HL-60 (cell line): ENCODE measurements around the gene TBC1D1.

ENCODE experiments used
- DNase-seq, 2 experiments: peaks; one replicate each; pipeline ENCODE4 v3.0.0-alpha.2; 2010 to 2020; ENCODE audit warnings: low read depth in 1 of 2, low spot score in 1 of 2
- H3K27ac ChIP-seq: fragments of 250-450 bp; sonication (Bioruptor Pico); replicated peaks from 2 replicates; pipeline ENCODE4 v1.5.1; 2020; ENCODE audit warnings: mild to moderate bottlenecking, moderate library complexity
- H3K27me3 ChIP-seq: fragments of 250-450 bp; sonication (Bioruptor Pico); 2 replicates; pipeline ENCODE4 v1.5.1; 2021; ENCODE audit warnings: mild to moderate bottlenecking, moderate library complexity; ENCODE audit not compliant: insufficient read depth, poor library complexity, severe bottlenecking
- H3K4me3 ChIP-seq: replicated peaks from 2 replicates; pipeline ENCODE4 v1.5.1; 2011; ENCODE audit warnings: mild to moderate bottlenecking, control low read depth, low read length; ENCODE audit not compliant: insufficient read depth
- GABPA ChIP-seq: IDR thresholded peaks from 2 replicates; pipeline ENCODE4 v1.6.1; 2012; ENCODE audit warnings: low read depth
- POLR2AphosphoS5 ChIP-seq: IDR thresholded peaks from 2 replicates; pipeline ENCODE4 v1.6.1; 2012; ENCODE audit warnings: low read depth
- SPI1 ChIP-seq: IDR thresholded peaks from 2 replicates; pipeline ENCODE4 v1.6.1; 2012; ENCODE audit warnings: low read depth, mild to moderate bottlenecking, borderline replicate concordance
- TF ChIP-seq, protein P1 (sequence below): IDR thresholded peaks from 2 replicates; pipeline ENCODE4 v1.6.1; 2012; ENCODE audit warnings: low read depth; ENCODE audit not compliant: insufficient replicate concordance
- TF ChIP-seq, protein P2 (sequence below): IDR thresholded peaks from one replicate; pipeline ENCODE4 v1.5.1; 2011; ENCODE audit warnings: low read length, control low read depth, inconsistent platforms; ENCODE audit not compliant: insufficient read depth

The TBC1D1 gene

DNA sequence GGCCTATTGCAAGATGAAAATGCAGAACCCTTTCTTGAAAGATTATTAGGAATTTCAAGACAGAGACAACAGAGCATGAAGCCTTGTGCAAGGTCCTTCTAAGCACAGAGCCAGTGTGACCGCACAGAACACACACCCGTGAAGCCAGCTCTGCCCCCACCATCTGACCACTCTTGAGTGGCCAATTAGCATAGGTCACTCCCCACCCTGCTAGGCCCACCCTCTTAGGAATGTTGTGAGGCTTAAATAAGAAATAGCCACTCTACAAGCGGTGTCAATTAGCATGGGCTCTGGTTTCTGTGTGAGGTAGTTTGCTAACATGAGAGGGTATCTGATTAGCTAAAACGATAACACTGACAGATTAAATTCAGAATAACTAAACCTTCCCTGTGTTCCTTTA lies 222.2 kb downstream of the TBC1D1 start:
- H3K27me3 ChIP-seq, result no peaks in the 10 kb centered on the region
- no peak overlapping the region for H3K27ac ChIP-seq
- TF ChIP-seq GABPA, result no peak
- no peak for TF ChIP-seq SPI1
- H3K4me3 ChIP-seq, result no peak overlapping the region
- no peak for DNase-seq

DNA sequence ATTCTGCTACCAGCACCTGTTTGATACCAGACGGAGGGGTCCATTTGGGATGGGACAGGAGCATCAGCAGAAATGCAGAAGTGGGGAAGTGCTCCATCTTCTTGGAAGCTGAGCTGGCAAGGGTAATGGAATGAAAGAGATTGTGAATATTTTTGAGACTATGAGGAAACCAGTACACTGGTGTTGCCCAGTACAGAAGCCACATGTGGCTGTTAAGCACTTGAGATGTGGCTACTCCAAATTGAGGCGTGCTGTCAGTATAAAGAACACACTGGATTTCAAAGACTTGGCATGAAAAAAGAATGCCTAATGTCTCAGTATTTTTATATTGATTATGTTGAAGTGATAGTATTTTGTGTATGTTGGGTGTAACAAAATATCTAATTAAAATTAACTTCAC lies 222.7 kb downstream of the TBC1D1 start:
- no peak overlapping the region for H3K4me3 ChIP-seq
- TF ChIP-seq, protein P1, sequence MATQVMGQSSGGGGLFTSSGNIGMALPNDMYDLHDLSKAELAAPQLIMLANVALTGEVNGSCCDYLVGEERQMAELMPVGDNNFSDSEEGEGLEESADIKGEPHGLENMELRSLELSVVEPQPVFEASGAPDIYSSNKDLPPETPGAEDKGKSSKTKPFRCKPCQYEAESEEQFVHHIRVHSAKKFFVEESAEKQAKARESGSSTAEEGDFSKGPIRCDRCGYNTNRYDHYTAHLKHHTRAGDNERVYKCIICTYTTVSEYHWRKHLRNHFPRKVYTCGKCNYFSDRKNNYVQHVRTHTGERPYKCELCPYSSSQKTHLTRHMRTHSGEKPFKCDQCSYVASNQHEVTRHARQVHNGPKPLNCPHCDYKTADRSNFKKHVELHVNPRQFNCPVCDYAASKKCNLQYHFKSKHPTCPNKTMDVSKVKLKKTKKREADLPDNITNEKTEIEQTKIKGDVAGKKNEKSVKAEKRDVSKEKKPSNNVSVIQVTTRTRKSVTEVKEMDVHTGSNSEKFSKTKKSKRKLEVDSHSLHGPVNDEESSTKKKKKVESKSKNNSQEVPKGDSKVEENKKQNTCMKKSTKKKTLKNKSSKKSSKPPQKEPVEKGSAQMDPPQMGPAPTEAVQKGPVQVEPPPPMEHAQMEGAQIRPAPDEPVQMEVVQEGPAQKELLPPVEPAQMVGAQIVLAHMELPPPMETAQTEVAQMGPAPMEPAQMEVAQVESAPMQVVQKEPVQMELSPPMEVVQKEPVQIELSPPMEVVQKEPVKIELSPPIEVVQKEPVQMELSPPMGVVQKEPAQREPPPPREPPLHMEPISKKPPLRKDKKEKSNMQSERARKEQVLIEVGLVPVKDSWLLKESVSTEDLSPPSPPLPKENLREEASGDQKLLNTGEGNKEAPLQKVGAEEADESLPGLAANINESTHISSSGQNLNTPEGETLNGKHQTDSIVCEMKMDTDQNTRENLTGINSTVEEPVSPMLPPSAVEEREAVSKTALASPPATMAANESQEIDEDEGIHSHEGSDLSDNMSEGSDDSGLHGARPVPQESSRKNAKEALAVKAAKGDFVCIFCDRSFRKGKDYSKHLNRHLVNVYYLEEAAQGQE, result no peak
- no peak for TF ChIP-seq SPI1
- TF ChIP-seq GABPA, result no peak
- TF ChIP-seq, protein P2, sequence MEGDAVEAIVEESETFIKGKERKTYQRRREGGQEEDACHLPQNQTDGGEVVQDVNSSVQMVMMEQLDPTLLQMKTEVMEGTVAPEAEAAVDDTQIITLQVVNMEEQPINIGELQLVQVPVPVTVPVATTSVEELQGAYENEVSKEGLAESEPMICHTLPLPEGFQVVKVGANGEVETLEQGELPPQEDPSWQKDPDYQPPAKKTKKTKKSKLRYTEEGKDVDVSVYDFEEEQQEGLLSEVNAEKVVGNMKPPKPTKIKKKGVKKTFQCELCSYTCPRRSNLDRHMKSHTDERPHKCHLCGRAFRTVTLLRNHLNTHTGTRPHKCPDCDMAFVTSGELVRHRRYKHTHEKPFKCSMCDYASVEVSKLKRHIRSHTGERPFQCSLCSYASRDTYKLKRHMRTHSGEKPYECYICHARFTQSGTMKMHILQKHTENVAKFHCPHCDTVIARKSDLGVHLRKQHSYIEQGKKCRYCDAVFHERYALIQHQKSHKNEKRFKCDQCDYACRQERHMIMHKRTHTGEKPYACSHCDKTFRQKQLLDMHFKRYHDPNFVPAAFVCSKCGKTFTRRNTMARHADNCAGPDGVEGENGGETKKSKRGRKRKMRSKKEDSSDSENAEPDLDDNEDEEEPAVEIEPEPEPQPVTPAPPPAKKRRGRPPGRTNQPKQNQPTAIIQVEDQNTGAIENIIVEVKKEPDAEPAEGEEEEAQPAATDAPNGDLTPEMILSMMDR, result no peak
- TF ChIP-seq POLR2AphosphoS5, result no peak
- no peak for DNase-seq
- H3K27ac ChIP-seq, result no peak overlapping the region
- no peaks in the 10 kb centered on the region for H3K27me3 ChIP-seq

DNA sequence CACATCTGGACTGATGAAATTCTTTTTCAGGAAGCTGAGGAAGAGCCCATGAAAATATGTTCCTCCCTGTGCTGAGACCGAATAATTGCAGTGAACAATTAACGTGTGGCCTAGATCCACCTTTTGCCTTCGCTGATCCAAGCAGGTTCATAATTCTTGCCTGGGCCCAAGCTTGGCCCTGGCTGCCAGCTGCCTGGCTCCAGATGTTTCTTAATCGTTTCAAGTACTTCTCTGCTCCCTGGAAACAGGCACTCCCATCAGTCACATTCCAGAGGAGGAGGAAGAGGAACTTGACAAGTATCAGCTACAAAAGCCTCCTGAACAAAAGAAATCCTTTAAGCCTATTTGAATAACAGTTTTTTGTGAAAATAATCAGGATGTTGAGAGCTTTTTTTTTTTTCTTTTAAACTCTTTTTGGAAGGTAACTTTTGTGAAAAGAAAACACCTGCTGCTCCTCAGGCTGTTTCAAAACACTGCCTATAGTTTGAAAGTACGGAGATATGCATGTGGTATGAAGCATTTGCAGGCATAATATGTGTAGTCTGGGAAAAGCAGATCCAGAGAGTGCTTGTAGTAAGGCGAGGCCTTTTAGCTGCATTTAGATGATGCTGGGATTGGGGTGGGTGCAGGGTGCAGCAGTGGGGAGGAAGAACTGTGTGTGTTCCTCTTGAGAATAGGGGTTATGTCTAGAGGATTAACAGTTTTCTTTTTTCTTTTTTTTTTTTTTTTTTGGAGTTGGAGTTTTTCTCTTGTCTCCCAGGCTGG lies 223.7 kb downstream of the TBC1D1 start:
- Histone ChIP-seq H3K27me3 (no peaks in the 10 kb centered on the region), H3K4me3 (no peak overlapping the region), H3K27ac (no peak overlapping the region)
- TF ChIP-seq SPI1, result no peak
- TF ChIP-seq, protein P2, result no peak
- TF ChIP-seq, protein P1, result no peak
- no peak for DNase-seq

DNA sequence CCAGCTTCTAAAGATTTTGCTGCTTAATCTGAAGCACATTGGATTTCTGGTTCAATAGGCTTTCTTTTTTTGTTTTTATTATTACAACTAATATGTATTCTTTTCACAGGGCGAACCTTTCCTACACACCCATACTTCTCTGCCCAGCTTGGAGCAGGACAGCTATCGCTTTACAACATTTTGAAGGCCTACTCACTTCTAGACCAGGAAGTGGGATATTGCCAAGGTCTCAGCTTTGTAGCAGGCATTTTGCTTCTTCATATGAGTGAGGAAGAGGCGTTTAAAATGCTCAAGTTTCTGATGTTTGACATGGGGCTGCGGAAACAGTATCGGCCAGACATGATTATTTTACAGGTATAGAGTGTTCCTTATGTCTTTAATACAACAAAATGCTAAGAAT lies 224.7 kb downstream of the TBC1D1 start:
- Histone ChIP-seq H3K4me3 (no peak overlapping the region), H3K27me3 (no peaks in the 10 kb centered on the region), H3K27ac (no peak overlapping the region)
- DNase-seq, result no peak
- TF ChIP-seq POLR2AphosphoS5 (no peak), SPI1 (no peak), GABPA (no peak)
- TF ChIP-seq, protein P2, result no peak
- TF ChIP-seq, protein P1, result no peak
